NCI-H82 (cell line): Measurements from ENCODE around the gene TM9SF4.

ENCODE experiments used
- DNase-seq: peaks from one replicate; lab custom pipeline; 2025; lab: John Stamatoyannopoulos, UW

Gene TM9SF4

GRCh38 chr20:32129863-32130262, 20.3 kb downstream of the TM9SF4 start:
- no peak for DNase-seq

DNA sequence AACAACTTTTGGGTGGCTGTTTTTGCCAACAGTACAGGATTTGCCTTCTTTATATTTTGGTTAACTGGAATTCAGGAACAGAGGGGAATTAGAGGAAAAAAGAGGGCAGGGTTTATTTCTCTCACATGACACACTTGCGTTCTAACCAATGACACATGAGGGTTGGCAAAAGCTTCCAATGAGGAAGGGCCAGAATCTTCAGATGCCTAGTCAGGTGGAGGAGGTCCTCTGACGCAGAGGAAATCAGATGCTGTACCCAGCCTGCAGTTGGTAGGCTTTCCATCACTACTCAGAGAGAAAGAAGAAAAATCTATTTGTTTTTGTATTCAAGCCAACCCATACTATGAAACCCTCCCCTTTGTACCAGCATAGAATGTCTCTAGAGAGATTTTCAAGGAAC, 20.8 kb downstream of the TM9SF4 start:
- DNase-seq: no peak

GRCh38 chr20:32130965-32131364, 21.5 kb downstream of the TM9SF4 start:
- DNase-seq: no peak

DNA sequence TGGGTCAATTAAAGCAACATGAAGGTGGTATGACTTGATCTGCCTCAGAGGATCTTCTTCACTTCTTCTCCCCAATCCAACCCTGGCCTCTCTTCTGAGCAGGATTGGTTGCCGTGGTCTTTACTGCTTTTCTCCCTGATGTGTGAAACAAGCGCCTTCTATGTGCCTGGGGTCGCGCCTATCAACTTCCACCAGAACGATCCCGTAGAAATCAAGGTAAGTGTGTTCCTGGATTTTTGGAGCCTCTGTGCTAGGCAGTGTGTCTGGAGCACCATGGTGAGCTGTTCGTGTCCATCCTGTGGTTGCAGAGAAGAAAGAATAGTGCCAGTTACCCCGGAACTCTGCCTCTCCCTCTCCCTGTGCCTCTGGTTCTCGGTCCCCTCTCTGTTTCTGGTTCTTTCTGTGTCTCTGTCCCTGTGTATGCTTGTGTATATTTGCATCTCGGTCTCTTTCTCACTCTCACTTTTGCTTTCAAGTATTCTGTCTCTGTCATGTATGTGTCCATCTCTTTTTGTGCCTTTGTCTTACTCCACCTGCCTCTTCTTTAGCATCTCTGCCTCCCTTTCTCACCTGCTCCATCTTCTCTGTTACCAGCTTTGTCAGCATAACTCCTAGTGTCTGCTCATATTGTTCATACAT, 23.5 kb downstream of the TM9SF4 start:
- DNase-seq: no peak

DNA sequence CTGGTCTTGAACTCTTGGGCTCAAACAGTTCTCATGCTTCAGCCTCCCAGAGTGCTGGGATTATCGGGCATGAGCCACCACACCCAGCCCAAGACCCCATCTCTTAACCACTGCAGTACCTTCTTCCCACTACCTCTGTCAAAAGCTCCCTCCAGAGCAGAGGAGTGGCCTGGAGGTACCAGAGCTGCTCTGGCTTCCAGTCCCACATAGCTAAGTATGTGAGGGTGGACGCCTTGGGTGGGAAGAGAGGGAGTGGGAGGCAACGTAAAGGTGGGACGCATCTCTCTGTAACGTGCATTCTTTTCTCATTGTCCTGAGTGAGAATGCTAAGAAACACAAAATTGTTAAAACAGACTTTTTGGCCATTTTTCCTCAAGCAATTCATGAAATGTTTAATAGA, 24.5 kb downstream of the TM9SF4 start:
- DNase-seq: no peak

DNA sequence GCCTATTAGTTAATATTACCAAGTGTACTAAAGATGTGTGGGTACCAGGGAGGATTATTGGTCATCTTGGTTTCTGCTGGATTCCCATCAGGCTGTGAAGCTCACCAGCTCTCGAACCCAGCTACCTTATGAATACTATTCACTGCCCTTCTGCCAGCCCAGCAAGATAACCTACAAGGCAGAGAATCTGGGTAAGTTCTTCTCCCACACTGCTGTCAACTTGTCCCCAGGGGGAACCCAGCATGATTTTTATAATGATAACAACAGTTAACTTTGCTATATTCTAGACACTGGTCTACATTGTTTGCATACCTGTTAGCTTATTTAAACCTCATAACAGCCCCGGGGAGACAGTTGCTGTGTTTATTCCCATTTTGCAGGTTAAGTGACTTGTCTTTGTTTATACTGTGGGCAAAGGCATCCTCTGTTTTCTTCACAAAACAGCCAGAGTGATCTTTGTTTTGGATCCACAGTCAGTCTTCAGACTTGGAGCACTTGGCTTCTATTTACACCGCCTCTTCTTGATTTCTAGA, 26.5 kb downstream of the TM9SF4 start:
- DNase-seq: no peak

- no peak for DNase-seq
Observed at GRCh38 chr20:32138921-32139320, 29.4 kb downstream of the TM9SF4 start.

GRCh38 chr20:32139947-32140346, 30.4 kb downstream of the TM9SF4 start:
- no peak for DNase-seq

DNA sequence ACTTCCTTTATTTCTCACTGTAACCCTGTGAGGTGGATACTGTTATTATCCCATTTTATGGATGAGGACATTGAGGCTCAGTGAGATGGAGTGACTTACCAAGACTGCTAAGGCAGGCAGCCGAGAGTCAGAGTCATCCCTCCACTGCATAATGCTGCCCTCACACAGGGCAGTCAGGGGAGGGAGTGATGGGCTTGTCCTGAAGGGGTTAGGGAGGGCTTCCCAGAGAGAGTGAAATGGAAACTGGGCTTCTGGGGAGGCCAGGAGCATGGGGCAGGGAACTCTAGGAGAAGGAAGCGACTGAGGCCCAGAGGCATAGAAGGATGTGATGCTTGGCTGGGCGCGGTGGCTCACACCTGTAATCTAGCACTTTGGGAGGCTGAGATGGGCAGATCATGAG, 31.1 kb downstream of the TM9SF4 start:
- DNase-seq: no peak

DNA sequence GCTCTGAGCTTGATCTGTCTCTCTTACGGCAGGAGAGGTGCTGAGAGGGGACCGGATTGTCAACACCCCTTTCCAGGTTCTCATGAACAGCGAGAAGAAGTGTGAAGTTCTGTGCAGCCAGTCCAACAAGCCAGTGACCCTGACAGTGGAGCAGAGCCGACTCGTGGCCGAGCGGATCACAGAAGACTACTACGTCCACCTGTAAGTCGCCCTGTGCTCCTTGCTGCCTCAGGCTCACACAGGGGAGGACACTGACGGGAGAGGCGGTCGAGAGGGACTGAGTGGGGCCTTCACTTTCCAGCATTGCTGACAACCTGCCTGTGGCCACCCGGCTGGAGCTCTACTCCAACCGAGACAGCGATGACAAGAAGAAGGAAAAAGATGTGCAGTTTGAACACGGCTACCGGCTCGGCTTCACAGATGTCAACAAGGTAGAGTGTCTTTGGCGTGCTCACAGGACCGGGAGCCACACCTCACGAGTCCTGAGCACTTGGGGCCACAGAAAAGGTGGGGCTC, 32.0 kb downstream of the TM9SF4 start:
- DNase-seq: no peak

- no peak for DNase-seq
Observed at GRCh38 chr20:32142088-32142487, 32.6 kb downstream of the TM9SF4 start.

- DNase-seq: no peak
Observed at GRCh38 chr20:32142991-32143390, 33.5 kb downstream of the TM9SF4 start.

- DNase-seq: no peak
Observed at GRCh38 chr20:32144898-32145662, 35.6 kb downstream of the TM9SF4 start.

DNA sequence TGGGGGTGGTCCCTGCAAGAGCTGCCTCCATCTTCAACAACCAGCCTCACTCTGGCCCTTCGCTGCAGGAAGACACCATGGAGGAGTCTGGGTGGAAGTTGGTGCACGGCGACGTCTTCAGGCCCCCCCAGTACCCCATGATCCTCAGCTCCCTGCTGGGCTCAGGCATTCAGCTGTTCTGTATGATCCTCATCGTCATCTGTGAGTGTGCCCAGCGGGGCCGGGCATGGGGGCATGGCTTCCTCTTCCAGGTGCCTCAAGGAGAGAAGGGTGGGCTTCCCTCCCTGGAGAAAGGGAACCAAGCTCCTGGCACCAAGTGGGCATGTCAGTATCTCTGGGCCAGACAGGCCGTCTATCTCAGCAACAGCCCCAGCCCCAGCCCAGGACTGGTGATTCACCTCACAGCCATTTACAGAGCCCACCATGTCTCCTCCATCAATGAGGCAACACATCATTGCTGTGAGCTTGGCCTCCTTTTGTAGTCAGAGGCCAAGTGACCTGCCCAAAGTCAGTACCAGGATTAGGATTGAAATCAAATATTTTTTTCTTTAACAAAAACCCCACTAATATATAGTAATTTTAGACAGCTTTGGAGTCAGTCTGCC, 40.2 kb downstream of the TM9SF4 start:
- DNase-seq: no peak

DNA sequence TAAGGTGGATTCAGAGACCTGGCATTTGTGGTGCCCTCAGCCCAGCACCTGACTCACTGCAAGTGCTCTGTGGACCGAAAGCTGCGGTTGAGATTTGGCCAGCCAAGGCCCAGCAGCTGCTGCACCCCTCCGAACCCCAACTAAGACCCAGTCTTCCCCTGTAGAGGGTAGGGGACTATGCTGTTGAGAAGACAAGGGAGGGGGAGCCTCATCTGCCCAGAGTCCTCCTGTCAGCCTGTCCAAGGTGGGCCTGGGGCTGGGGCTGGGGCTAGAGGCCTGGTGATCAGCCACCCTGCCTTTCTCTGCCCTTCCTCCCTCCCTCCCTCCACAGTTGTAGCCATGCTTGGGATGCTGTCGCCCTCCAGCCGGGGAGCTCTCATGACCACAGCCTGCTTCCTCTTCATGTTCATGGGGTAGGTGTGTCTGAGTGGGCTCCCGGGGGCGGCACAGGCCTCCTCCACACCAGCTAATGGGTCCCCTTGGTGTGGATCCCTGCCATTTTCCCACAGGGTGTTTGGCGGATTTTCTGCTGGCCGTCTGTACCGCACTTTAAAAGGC, 40.9 kb downstream of the TM9SF4 start:
- DNase-seq: no peak

DNA sequence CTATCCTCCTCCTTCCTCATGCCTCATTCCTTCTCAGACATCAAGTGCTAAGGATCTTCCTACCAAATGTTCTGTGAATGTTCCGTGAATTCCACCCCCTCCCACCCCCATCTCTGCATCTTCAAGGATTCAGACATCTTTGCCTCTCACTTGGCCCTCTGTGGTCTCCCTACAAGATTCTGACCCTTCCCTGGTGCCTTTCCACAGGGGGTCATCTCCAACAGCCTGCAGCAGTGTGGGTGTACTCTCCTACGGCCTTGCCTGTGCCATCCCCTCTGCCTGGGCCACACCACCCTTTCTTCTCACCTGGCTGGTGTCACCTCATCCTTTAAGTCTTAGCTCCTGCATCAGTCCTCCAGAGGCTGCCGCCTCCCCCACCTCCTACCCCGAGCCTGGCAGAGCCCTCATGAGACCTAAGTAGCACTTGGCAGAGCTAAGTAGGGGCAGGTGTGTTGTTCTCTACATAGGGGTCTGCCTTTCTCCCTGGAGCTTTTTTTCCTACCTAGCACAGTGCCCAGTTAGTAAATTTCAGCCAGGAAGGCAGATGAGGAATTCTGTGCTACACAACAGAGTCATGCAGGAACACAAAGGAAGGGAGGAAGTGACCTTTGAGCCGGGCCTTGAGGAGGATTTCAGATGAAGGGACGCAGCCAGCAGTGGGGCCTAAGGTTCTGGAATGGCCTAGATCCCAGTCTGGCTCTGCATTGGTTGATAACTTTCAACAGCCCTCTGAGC, 43.1 kb downstream of the TM9SF4 start:
- no peak for DNase-seq

GRCh38 chr20:32153156-32153665, 43.7 kb downstream of the TM9SF4 start:
- DNase-seq: no peak

DNA sequence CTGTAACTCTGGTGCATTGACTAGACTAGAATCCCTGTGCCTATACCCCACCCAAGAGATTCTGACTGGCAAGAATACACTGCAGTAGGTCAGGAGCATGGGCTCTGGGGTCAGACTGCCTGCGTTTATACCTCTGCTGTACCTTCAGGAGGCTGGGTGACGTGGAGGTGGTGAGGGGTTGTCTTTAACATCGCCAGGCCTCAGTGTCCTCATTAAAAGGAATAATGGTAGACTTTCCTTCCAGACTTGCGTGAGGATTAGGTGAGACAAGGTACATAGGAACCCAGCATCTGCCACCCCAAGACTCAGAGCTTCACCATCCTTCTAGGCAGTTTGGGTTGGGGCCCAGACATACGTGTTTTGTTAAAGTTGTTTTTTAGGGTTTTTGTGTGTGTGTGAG, 44.3 kb downstream of the TM9SF4 start:
- no peak for DNase-seq

GRCh38 chr20:32155017-32155981, 45.8 kb downstream of the TM9SF4 start:
- DNase-seq: peak; percentile 76

DNA sequence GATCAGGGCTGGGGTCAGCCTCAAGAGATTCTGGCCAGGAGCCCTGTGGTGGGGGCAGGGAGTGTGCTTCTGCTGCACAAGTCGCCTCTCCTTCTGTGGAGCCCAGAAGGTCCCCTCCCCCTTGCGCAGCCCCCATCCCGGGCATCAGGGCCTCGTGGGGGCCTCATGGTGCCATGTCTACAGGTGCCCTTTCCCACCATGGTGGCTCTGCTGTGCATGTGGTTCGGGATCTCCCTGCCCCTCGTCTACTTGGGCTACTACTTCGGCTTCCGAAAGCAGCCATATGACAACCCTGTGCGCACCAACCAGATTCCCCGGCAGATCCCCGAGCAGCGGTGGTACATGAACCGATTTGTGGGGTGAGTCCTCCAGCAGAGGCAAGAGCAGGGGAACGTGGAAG, 48.1 kb downstream of the TM9SF4 start:
- DNase-seq: no peak
